Stimulated activated CD4-positive, alpha-beta T cell treated with anti-CD3 and anti-CD28 coated beads, Interleukin-12 subunit alpha, Interleukin-12 subunit beta, amount 100 ng/mL, for 24 hours (primary cell): ENCODE measurements around the gene FBXL7.

ENCODE experiments used
- DNase-seq, 2 experiments: peaks; one replicate each; pipeline ENCODE4 v3.0.0-alpha.2; 2020; ENCODE audit warnings: low read depth in 2 of 2

The FBXL7 gene

DNA sequence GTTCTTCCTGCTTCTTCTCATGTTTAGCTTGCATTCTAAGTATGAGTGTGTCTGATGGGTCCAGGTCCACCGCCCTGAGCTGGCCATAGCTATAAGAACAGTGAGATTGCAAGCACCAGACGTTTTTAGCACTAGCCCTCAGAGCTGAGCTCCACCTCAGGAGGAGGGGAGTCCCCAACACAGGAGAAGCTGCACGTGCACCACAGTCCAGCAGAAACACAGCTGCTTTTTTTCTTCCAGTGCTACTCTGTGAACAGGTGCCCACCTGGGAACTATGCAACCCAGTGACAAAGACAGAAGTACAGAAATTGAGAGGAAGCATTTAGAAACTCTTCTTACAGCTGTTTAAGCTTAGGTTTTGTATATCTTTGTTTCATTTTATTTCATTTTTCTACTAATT is 380.2 kb downstream of the FBXL7 start:
- DNase-seq, result no peak

DNA sequence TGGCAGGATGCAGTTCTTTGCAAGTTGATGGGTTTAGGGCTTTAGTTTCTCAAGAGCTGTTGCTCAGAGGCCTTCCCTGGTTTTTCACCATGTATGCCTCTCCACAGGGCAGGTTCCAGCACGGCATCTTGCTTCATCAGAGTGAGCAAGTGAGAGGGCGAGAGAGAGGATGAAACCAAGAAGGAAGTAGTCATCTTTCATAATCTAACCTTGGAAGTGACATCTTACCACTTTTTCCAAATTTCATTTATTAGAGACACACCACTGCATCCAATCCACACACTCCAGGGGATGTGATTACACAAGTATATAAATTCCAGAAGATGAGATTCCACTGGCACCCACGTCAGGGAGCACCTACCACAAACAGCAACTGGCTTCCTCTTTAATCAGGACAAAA is 385.2 kb downstream of the FBXL7 start:
- DNase-seq, result no peak

DNA sequence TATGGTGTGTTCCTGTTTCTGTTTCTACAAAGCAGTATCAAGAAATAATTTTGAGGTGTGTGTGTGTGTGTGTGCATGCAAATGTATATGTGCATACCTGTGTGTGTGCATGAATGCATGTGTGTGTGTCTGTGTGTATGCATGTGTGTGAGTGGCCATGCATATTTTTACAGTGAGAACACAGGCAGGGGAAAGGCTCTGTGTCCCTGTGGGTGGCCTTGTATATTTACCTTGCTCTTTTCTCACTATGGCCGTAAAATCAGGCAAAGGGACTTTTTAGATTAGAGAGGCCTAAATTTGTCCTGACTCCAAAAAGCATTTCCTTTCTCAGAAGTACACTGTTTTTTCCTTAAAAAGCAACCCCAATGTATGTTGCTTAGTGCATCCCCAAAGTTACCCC is 386.2 kb downstream of the FBXL7 start:
- no peak for DNase-seq

DNA sequence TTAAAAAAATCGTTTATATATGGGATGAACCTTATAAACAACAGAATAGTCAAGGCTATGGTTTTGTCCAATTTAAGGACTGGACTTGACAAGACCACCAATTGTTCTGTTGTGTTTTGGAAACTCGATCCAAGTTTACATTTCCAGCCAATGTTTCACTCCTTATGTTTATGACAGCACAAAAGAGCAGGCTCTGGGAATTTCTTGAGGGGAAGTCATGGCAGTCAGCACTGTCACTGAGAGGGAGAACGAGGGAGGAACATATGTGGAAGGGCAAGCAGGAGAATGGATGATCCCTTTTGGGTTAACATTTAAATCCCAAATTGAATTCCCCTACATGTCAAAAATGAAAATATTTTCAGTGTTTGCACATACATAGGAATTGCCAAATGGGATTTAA is 387.1 kb downstream of the FBXL7 start:
- no peak for DNase-seq

DNA sequence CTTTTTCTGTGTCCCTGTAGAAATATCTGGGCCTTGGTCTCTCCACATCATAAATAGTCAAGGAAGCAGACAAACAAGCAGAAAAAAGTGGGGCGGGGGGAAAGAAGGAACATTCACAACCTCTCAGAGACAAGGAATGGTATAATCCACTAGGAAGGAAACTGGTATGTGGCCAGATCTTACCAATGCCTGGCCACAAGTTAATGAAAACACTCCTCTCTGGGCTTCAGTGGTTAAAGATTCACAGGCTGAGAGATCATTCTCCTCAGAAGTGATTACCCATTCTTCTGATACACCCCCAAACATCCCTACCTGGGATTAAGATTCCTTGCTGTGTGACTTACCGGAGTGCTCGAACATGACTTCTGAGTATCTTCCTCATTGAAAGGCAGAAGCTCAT is 389.0 kb downstream of the FBXL7 start:
- DNase-seq, result no peak

DNA sequence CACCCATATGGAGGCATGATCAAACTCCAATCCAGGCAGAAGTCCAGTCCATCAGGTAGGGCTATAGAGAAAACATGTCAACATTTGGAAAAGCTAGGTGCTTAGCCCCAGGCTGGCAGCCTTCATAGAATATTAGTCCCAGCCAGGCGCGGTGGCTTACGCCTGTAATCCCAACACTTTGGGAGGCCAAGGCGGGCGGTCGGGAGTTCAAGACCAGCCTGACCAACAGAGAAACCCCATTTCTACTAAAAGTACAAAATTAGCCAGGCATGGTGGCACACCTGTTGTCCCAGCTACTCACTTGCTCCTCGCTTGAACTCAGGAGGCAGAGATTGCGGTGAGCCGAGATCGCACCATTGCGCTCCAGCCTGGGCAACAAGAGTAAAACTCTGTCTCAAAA is 393.9 kb downstream of the FBXL7 start:
- no peak for DNase-seq

DNA sequence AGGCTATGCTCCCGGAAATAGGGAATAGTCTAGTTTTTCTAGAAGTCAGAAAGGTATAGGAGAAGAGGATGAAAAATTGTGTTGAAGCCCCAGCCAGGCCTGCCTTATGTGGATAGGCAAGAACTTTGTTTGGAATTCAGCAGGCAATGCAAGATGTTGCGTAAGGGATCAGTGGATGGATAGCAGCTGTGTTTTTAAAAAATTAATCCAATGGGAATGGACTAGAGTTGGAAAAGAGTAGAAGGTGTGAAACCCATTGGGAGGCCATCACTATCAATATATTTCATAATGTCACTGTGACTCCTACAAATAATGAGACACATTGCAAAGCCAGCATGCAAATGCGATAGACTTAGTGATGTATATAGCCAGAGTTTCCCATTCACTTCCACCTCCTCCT is 397.7 kb downstream of the FBXL7 start:
- no peak for DNase-seq

DNA sequence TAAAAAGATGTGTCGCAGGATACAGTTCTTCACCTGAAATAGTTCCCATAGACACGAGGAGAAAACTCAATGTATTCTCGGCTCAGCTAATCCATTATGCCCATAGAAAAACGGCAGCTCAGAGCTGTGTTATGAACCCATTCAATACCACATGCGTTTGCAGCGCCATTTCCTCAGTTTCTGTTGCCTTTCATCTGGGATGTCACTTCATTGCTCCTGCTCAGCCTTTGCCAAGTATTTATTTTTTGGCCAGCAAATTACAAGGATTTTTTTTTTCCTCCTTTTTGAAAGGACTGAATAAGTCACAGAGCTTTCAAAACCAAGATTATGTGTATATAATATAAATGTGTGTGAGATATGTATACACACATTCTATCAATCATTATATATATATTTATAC is 398.7 kb downstream of the FBXL7 start:
- DNase-seq, result no peak

DNA sequence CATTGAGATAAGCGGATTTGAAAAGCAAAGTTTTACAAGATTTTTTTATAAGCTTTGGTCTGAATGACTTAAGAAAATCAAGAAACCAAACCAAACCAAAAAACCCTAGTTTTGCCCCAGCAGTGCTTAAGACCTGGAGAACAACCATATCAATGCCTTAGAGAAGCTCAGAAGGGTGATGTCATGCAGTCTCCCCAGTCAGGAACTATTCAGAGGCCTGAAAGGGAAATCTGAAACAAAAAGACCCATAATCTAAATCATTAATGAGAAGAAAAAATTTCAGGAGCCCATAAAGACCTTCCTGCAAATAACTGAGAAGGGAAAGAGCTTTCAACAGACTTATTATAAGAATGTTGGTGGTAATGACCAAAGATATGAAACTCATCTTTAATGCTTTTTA is 399.5 kb downstream of the FBXL7 start:
- DNase-seq, result no peak

DNA sequence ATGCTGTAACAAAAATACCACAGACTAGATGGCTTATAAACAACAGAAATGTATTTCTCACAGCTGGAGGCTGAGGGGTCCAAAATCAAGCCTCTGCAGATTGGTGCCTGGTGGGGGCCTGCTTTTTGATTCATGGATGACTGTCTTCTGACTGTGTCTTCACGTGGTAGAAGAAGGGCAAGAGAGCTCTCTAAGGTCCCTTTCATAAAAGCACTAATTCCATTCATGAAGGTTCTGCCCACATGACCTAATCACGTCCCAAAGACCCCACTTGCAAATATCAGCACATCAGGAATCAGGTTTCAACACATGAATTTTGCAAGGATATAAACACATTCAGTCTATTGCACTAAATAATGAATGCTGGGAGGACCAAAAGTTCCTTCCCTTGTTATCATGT is 401.2 kb downstream of the FBXL7 start:
- no peak for DNase-seq

DNA sequence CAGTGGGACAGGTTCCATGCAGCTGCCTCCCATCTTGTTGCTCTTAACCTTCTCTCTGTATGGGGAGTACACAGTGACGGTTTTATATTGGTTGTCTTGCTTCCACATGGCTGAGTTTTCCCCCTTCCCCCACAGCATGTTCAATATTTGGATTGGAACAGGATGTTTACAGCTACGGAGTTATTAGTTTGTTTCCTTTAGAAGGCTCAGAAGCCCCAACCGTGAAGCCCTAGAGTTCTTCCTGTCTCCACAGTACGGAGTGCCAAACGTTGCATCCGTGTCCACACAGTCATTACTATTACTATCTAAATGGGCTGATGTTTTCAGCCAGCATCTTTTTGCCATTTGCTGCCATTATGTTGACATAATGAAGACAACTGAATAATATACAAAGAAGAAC is 402.1 kb downstream of the FBXL7 start:
- DNase-seq, result no peak

DNA sequence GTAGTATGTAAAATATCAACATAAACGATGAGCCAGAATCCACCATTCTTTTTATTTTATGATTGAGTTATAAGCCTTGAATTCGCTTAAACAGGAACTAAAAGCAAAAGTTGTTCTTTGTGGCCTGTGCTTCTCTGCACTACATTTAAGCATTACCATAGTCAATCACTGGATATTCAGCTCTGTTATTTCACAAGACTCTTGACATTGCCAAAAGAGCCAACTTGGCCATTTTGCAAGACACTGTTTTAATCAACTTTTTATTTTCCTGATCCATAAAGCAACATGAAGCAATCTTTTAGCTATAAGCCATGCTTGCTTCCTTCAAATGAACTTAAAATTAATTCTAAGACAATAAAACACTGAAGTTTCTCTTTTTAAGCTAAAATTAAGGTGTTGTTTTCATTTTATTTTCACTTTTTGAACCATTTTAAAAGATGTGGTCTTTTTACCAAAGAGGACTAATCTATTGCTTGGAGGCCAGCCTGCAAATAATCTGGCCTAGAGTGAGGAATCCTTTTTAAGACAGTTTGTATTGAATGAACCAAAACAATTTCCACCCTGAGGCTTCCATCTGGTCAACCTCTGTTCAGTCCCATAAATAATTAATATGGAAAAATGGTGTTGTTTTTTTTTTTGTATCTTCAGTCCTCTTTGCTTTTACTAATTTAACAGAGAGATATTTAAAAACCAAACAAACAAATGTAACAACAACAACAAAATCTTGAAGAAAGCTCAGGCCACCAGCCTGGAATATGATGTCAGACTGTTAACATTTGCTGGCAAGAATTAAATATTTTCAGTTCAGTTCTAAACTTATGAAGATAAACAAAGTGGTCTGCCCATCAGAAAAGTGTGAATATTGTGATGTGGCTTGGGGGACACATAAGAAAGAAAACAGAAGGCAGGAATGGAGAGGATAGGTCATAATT is 405.2 kb downstream of the FBXL7 start:
- no peak for DNase-seq

DNA sequence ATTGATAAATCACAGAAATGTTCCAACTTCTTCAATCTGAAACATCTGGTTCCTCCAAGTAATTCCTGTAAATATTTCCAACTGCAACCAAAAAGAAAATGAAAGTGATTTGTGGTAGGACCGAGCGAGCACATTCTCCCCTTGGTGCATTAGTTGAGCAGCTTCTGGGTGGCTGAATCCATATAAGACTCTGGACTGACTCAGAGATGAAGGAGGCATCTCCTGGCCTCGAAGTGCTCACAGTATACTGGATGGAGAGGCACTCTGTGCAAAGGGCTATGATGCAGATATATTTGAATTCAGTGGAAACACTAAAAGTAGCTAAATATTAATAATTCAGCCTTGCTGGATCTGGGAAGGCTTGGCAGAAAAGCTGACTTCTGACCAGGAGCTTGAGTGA is 414.7 kb downstream of the FBXL7 start:
- no peak for DNase-seq

DNA sequence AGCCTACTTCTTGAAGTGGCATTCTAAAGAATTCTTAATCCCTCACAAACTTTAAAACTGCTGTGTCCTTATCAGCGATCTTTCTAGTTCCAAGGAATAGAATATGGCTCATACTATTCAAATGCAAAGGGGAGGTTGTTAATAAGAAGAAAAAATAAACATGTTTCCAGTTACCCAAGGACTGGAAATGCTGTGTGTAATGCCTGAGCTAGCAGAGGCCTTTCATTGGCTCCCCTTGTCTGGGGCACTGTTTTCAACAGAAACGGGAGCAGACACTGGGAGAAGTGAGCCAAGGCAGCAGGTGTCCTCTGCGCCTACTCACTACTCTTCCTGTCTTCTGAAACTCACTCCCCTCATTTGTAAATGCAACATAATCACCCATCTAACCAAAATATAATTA is 426.6 kb downstream of the FBXL7 start:
- DNase-seq, result no peak

DNA sequence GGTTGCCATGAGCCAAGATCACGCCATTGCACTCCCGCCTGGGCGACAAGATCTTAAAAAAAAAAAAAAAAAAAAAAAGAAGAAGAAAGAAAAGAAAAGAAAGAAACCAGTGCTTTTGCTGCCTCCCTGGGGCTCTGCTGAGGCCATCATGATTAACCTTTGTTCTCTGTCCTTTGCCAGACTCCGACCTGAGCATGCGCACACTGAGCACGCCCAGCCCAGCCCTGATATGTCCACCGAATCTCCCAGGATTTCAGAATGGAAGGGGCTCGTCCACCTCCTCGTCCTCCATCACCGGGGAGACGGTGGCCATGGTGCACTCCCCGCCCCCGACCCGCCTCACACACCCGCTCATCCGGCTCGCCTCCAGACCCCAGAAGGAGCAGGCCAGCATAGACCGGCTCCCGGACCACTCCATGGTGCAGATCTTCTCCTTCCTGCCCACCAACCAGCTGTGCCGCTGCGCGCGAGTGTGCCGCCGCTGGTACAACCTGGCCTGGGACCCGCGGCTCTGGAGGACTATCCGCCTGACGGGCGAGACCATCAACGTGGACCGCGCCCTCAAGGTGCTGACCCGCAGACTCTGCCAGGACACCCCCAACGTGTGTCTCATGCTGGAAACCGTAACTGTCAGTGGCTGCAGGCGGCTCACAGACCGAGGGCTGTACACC is 427.9 kb downstream of the FBXL7 start:
- DNase-seq, result no peak

DNA sequence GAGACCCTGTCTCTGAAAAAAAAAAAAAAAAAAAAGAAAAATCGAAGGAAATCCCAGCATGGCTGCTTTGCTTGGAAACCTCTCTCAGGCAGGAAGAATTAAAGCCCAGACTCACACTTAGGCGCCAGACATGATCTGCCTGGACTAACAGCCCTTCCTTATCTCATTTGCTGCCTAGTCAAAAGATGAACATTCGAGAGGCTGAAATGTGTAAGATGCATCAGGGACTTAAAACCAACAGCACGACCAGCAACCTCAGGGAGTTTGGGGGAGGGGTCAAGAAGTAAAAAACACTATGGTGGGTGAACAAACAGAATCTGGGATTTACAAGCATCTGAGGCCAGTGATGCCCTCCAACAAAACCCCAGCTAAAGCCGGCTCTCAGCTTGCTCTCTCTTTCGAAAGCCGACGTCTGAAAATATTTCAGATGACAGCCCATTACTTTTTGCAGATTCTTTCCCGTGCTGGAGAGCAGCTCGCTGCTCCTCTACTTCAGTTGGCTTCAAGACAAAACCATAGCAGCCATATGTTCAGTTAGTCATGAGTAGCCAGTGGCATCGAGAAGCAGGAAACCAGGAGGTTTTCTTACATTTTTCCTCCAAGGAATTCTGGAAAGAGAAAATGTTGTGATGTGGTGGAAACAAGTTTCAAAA is 429.8 kb downstream of the FBXL7 start:
- DNase-seq, result no peak

DNA sequence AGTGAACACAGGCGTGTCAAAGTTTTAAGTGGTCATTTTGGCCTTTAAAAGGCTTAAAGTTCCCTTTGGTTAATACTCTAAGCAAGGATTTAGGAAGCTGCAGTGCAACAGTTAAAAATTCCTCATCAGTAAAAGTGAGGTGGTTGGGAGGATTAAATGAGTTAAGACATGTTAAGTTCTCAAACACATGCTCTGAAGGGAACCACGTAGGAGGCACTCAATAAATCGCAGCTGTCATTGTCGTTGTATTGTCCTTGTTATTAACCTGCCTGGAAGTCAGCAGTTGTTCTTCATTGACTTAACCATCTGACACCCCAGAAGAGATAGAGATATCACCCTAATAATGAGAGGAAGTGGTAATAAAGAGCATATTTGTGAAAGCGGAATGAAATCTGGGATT is 432.1 kb downstream of the FBXL7 start:
- no peak for DNase-seq

DNA sequence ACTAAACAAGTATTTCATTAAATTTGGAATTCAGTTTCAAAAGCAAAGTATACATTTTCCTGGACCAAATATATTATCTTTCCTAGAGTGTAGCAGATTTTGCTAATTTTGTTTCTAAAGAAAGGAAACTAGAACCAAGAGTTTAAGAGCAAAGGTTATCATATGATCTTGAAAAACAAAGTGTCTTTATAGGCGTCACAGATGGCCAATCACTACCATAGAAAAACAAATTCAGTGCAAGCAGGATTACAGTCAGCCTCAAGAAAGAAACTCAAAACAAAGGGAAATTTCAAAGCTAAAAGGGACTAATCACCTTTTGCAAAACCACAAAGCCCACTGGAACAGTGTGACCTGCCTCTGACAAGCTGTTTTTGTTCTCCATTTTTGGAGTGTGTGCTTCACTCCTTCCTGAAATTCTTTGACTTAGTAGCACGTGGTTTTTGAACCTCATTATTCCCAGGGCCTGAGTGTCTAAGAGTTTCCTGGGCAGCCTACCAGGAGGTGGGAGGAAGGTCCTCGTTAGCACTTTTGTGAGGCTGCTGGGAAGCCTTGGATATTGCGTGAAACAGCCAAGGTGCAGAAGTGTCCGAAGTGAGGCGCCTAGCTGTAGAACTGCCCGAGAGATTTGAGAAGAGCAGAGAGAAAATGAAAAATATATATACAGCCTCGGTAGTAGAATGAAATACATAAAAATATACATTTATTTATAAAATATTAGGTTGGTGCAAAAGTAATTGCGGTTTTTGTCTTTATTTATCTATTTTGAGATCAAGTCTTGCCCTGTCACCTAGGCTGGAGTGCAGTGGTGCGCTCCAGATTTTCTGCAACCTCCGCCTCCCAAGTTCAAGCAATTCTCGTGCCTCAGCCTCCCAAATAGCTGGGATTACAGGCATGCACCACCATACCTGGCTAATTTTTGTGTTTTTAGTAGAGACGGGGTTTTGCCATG is 433.6 kb downstream of the FBXL7 start:
- DNase-seq, result no peak

DNA sequence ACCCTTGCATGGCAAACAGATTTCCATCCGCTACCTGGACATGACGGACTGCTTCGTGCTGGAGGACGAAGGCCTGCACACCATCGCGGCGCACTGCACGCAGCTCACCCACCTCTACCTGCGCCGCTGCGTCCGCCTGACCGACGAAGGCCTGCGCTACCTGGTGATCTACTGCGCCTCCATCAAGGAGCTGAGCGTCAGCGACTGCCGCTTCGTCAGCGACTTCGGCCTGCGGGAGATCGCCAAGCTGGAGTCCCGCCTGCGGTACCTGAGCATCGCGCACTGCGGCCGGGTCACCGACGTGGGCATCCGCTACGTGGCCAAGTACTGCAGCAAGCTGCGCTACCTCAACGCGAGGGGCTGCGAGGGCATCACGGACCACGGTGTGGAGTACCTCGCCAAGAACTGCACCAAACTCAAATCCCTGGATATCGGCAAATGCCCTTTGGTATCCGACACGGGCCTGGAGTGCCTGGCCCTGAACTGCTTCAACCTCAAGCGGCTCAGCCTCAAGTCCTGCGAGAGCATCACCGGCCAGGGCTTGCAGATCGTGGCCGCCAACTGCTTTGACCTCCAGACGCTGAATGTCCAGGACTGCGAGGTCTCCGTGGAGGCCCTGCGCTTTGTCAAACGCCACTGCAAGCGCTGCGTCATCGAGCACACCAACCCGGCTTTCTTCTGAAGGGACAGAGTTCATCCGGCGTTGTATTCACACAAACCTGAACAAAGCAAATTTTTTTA is 436.7 kb downstream of the FBXL7 start:
- no peak for DNase-seq

DNA sequence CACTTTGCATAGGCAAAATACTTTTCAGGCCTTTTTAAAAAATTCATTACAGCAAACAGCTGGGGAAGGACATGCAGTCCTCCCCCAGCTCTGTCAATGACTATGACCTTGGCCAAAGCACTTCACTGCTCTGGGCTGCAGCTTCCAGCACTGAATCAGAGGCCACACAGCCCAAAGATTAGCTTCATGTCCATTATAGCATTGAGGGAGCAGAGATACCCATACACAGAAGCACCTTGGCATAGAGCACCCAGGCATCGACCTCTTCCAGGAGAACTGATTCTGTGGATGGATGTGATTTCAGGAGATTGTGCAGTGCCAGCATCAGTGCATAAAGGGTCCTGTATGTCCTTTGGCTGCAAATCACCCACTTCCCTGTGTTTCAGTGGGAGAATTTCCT is 437.7 kb downstream of the FBXL7 start:
- no peak for DNase-seq

DNA sequence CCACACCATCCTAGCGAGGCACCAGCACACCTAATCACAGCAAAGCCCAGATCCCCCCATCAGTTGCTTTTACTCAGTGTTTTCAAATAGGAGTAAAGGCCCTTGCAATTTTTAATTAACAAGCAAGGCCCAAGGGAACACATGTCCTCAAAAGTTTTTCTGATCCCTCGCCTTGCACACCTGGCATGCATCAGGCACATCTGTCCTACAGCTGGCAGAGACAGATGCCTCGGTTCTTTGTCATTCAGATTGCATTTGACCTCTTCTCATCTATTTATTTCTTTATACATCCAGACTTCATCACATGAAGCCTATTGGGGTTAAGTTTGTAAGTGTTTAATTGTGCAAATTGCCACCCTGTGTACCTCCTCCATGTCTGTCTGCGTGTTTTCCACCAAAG is 438.2 kb downstream of the FBXL7 start:
- no peak for DNase-seq
